GM19351 (cell line): ENCODE data around the gene MDFI.

Source experiments
- ATAC-seq: cut with Tn5 transposase; IDR thresholded peaks from one replicate; pipeline ENCODE4 v1.9.1; 2021; ENCODE audit warnings: mild to moderate bottlenecking, moderate library complexity; ENCODE audit not compliant: unreplicated experiment

Gene MDFI

GRCh38 chr6:41684311-41685180 is 46.3 kb downstream of the MDFI start:
- no peak for ATAC-seq

GRCh38 chr6:41685641-41686380 is 47.5 kb downstream of the MDFI start:
- ATAC-seq, result no peak

- no peak for ATAC-seq
Measured at GRCh38 chr6:41687501-41688175, 49.4 kb downstream of the MDFI start.

- no peak for ATAC-seq
Measured at GRCh38 chr6:41688256-41688965, 50.1 kb downstream of the MDFI start.

- no peak for ATAC-seq
Measured at GRCh38 chr6:41689171-41690008, 51.1 kb downstream of the MDFI start.

- ATAC-seq, result no peak
Measured at GRCh38 chr6:41690541-41691330, 52.5 kb downstream of the MDFI start.

- ATAC-seq, result no peak
Measured at GRCh38 chr6:41691426-41692079, 53.3 kb downstream of the MDFI start.

- no peak for ATAC-seq
Measured at GRCh38 chr6:41692080-41692675, 53.9 kb downstream of the MDFI start.

- no peak for ATAC-seq
Measured at GRCh38 chr6:41692730-41693129, 54.5 kb downstream of the MDFI start.

GRCh38 chr6:41693281-41694240 is 55.3 kb downstream of the MDFI start:
- no peak for ATAC-seq

GRCh38 chr6:41694815-41695526 is 56.7 kb downstream of the MDFI start:
- no peak for ATAC-seq

GRCh38 chr6:41695825-41696224 is 57.6 kb downstream of the MDFI start:
- no peak for ATAC-seq

- no peak for ATAC-seq
Measured at GRCh38 chr6:41696788-41697187, 58.5 kb downstream of the MDFI start.

- ATAC-seq, result no peak
Measured at GRCh38 chr6:41697861-41698781, 59.9 kb downstream of the MDFI start.

GRCh38 chr6:41699063-41699462 is 60.8 kb downstream of the MDFI start:
- ATAC-seq, result no peak
